GM18526 (cell line): ENCODE measurements around the gene ATOH8.

ENCODE experiments used
- POLR2A ChIP-seq: IDR thresholded peaks from 3 replicates; pipeline ENCODE4 v1.6.1; 2011; ENCODE audit not compliant: insufficient read length; ENCODE audit errors: extremely low read depth

The ATOH8 gene

GRCh38 chr2:85716346-85716914 lies 37.4 kb upstream of the ATOH8 start:
- no peak for TF ChIP-seq POLR2A

GRCh38 chr2:85717308-85718008 lies 36.3 kb upstream of the ATOH8 start:
- no peak for TF ChIP-seq POLR2A

GRCh38 chr2:85718009-85718391 lies 35.8 kb upstream of the ATOH8 start:
- no peak for TF ChIP-seq POLR2A

GRCh38 chr2:85718885-85719492 lies 34.8 kb upstream of the ATOH8 start:
- TF ChIP-seq POLR2A: no peak

- no peak for TF ChIP-seq POLR2A
Measured at GRCh38 chr2:85719609-85720240, 34.1 kb upstream of the ATOH8 start.

- no peak for TF ChIP-seq POLR2A
Measured at GRCh38 chr2:85720533-85720932, 33.3 kb upstream of the ATOH8 start.

GRCh38 chr2:85721641-85722040 lies 32.1 kb upstream of the ATOH8 start:
- TF ChIP-seq POLR2A: no peak

GRCh38 chr2:85722519-85722918 lies 31.3 kb upstream of the ATOH8 start:
- no peak for TF ChIP-seq POLR2A

GRCh38 chr2:85723707-85724360 lies 30.0 kb upstream of the ATOH8 start:
- no peak for TF ChIP-seq POLR2A

GRCh38 chr2:85724731-85725181 lies 29.0 kb upstream of the ATOH8 start:
- TF ChIP-seq POLR2A: no peak

- TF ChIP-seq POLR2A: no peak
Measured at GRCh38 chr2:85725451-85725850, 28.3 kb upstream of the ATOH8 start.

GRCh38 chr2:85727798-85728197 lies 26.0 kb upstream of the ATOH8 start:
- no peak for TF ChIP-seq POLR2A

GRCh38 chr2:85728342-85728741 lies 25.4 kb upstream of the ATOH8 start:
- no peak for TF ChIP-seq POLR2A

GRCh38 chr2:85728883-85729824 lies 24.6 kb upstream of the ATOH8 start:
- no peak for TF ChIP-seq POLR2A

- TF ChIP-seq POLR2A: no peak
Measured at GRCh38 chr2:85729825-85730510, 23.8 kb upstream of the ATOH8 start.
